Neuronal stem cell (in vitro differentiated cells): ENCODE measurements around the gene DCLK1. TPM values are rescaled to one million over a fixed set of nuclear protein-coding genes. Genes with fewer than 3 reads are reported as not detected.
A peak's percentile ranks its signal among the peaks of the same experiment; 100 is the strongest.

Experiments used
- DNase-seq: peaks from one replicate; pipeline ENCODE4 v3.0.0-alpha.2; 2013; ENCODE audit warnings: low spot score
- H2AFZ ChIP-seq: one replicate; pipeline ENCODE4 v1.6.1; 2013; ENCODE audit warnings: mild to moderate bottlenecking, low read length, inconsistent platforms
- H2AK5ac ChIP-seq: 2 replicates; pipeline ENCODE4 v1.6.1; 2013; ENCODE audit warnings: low read depth, mild to moderate bottlenecking, inconsistent platforms, low read length, moderate library complexity, mixed read lengths
- H2BK120ac ChIP-seq: 2 replicates; pipeline ENCODE4 v1.6.1; 2013; ENCODE audit warnings: low read depth, mild to moderate bottlenecking, inconsistent platforms, low read length, moderate library complexity, mixed read lengths
- H2BK12ac ChIP-seq: one replicate; pipeline ENCODE4 v1.6.1; 2013; ENCODE audit warnings: low read length, inconsistent platforms
- H2BK15ac ChIP-seq: 2 replicates; pipeline ENCODE4 v1.6.1; 2013; ENCODE audit warnings: mild to moderate bottlenecking, low read length, inconsistent platforms, mixed read lengths
- H2BK5ac ChIP-seq: one replicate; pipeline ENCODE4 v1.6.1; 2013; ENCODE audit warnings: inconsistent platforms, mild to moderate bottlenecking, low read length, moderate library complexity
- H3K14ac ChIP-seq: one replicate; pipeline ENCODE4 v1.6.1; 2013; ENCODE audit warnings: low read length, inconsistent platforms
- H3K18ac ChIP-seq: 2 replicates; pipeline ENCODE4 v1.6.1; 2013; ENCODE audit warnings: low read length, inconsistent platforms
- H3K23ac ChIP-seq: 2 replicates; pipeline ENCODE4 v1.6.1; 2013; ENCODE audit warnings: low read depth, mild to moderate bottlenecking, mixed read lengths, low read length, inconsistent platforms; ENCODE audit not compliant: poor library complexity
- H3K27ac ChIP-seq: replicated peaks from 3 replicates; pipeline ENCODE4 v1.5.1; 2013; ENCODE audit warnings: low read length, inconsistent platforms
- H3K27me3 ChIP-seq, 3 experiments: 2 replicates each; pipeline ENCODE4 v1.6.1; 2013; ENCODE audit warnings: low read length in 3 of 3, mild to moderate bottlenecking in 2 of 3, inconsistent platforms in 1 of 3, low read depth in 1 of 3, mixed read lengths in 1 of 3, moderate library complexity in 1 of 3; ENCODE audit not compliant: control insufficient read depth in 3 of 3, insufficient read depth in 3 of 3
- H3K36me3 ChIP-seq, 2 donors: replicated peaks in 1 of 2; 2 replicates each; pipeline ENCODE4 v1.6.1; 2013; ENCODE audit warnings: low read length in 2 of 2; ENCODE audit not compliant: control insufficient read depth in 2 of 2, insufficient read depth in 2 of 2
- H3K4ac ChIP-seq: 2 replicates; pipeline ENCODE4 v1.6.1; 2013; ENCODE audit warnings: inconsistent platforms, mild to moderate bottlenecking, low read length, moderate library complexity
- H3K4me1 ChIP-seq, 2 donors: 1 replicate in 1 of 2; 2 replicates in 1 of 2; pipeline ENCODE4 v1.6.1; 2013; ENCODE audit warnings: low read length in 2 of 2, low read depth in 1 of 2; ENCODE audit not compliant: control insufficient read depth in 2 of 2, insufficient read depth in 1 of 2
- H3K4me2 ChIP-seq: one replicate; pipeline ENCODE4 v1.6.1; 2013; ENCODE audit warnings: mild to moderate bottlenecking, low read length, inconsistent platforms; ENCODE audit not compliant: insufficient read depth, poor library complexity, severe bottlenecking
- H3K4me3 ChIP-seq, 2 donors: 2 replicates each; pipeline ENCODE4 v1.5.1; 2013; ENCODE audit warnings: low read length in 2 of 2, mild to moderate bottlenecking in 2 of 2, inconsistent platforms in 1 of 2, moderate library complexity in 1 of 2
- H3K79me1 ChIP-seq: one replicate; pipeline ENCODE4 v1.6.1; 2013; ENCODE audit warnings: low read depth, mild to moderate bottlenecking, inconsistent platforms, low read length, moderate library complexity
- H3K9ac ChIP-seq: one replicate; pipeline ENCODE4 v1.6.1; 2013; ENCODE audit warnings: mild to moderate bottlenecking, low read depth, low read length, inconsistent platforms; ENCODE audit not compliant: poor library complexity
- H3K9me3 ChIP-seq, 2 donors: replicated peaks in 1 of 2; 2 replicates each; pipeline versions ENCODE3 to v1.6.1; 2013; ENCODE audit warnings: low read length in 2 of 2, mild to moderate bottlenecking in 2 of 2, inconsistent platforms in 1 of 2, low read depth in 1 of 2, mixed read lengths in 1 of 2, moderate library complexity in 1 of 2; ENCODE audit not compliant: control insufficient read depth in 2 of 2, insufficient read depth in 1 of 2
- H4K8ac ChIP-seq: one replicate; pipeline ENCODE4 v1.6.1; 2013; ENCODE audit warnings: low read depth, mild to moderate bottlenecking, inconsistent platforms, low read length, moderate library complexity
- H4K91ac ChIP-seq: one replicate; pipeline ENCODE4 v1.6.1; 2013; ENCODE audit warnings: low read length, low read depth, mild to moderate bottlenecking, inconsistent platforms; ENCODE audit not compliant: poor library complexity
- WGBS, 2 donors: extraction: QIAGEN DNeasy Blood & Tissue Kit; methylation state at CpG; one replicate each; pipeline ENCODE4 v1.1.7; 2013; ENCODE audit warnings: missing lambda C conversion rate in 2 of 2, mixed read lengths in 1 of 2; ENCODE audit not compliant: insufficient read length in 2 of 2, insufficient replicate concordance in 1 of 2; ENCODE audit errors: extremely low coverage in 2 of 2; 5-methylcytosine and 5-hydroxymethylcytosine counted together
- polyA plus RNA-seq, 2 experiments: library from polyadenylated mRNA; stranded (reverse); fragments of 200-250 nt; gene quantifications; one replicate each; pipeline ENCODE4 v1.2.3, GENCODE V29; 2013

DCLK1 gene
- polyA plus RNA-seq (2013, experiment 1 of 2), result 5.6 TPM
- 5.9 TPM for polyA plus RNA-seq (2013, experiment 2 of 2)

DNA sequence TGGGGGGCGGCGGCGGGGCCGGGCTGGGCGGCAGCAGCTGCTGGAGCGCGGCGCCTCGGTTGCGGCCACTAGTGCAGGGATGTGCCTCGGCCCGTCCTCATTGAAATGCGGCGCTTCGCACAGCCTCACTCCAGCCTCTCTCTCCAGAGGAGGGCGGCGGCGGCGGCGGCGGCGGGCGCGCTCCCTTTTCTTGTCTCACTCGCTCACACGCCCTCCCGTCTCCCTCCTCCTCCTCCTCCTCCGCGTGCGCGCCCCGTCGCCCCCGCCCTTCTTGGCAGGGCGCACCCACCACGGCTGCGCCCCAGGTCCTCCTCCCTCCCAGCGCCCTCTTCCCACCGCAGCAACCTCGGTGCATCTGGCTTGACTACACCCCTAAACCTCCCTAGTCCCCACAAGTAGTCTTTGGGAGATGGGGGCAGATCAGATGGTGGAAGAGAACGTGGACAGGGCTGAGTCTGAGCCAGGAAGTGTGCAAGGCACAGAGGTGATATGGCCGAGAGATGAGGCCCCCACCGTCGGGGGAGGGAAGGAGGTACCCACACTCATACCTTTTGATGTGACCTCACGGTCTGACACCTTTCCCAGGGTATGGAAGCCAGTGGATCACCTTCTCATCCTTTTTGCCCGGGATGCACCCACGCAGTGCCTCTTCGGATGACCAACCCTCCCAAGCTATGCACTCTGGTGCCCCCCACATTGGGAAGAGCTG lies at the start of gene DCLK1:
TSS of gene DCLK1 (minus strand) at position 161 of the 709 bp plus-strand sequence.
- no CpG with 5 or more reads among the region's 48 CpGs for WGBS, 2 donors
- DNase-seq, result peak; percentile 56
- Histone ChIP-seq H2AFZ (peak within 1 kb of the TSS; percentile 98), H3K4ac (no peak within 1 kb of the TSS), H3K36me3 (no peaks in the 10 kb centered on the region), H3K27me3 (peaks cover 0 to 29% (median 16%) of the 10 kb centered on the region in 3 experiments), H3K4me3 (peak within 1 kb of the TSS; percentile 63 to 83), H3K9me3 (no peaks in the 10 kb centered on the region), H3K14ac (peak within 1 kb of the TSS; percentile 22), H2BK12ac (peak within 1 kb of the TSS; percentile 36), H3K4me2 (peak within 1 kb of the TSS; percentile 90), H3K18ac (peak within 1 kb of the TSS; percentile 87), H4K91ac (no peak within 1 kb of the TSS), H4K8ac (no peak within 1 kb of the TSS), H3K4me1 (peaks cover 4 to 5% of the 10 kb centered on the region in 2 donors), H2BK120ac (no peak within 1 kb of the TSS), H3K79me1 (no peaks in the 10 kb centered on the region), H3K27ac (no peak within 1 kb of the TSS), H3K23ac (peak within 1 kb of the TSS; percentile 38), H2BK15ac (peak within 1 kb of the TSS; percentile 34), H2AK5ac (no peak within 1 kb of the TSS), H3K9ac (peak within 1 kb of the TSS; percentile 63), H2BK5ac (peak within 1 kb of the TSS; percentile 17)

DNA sequence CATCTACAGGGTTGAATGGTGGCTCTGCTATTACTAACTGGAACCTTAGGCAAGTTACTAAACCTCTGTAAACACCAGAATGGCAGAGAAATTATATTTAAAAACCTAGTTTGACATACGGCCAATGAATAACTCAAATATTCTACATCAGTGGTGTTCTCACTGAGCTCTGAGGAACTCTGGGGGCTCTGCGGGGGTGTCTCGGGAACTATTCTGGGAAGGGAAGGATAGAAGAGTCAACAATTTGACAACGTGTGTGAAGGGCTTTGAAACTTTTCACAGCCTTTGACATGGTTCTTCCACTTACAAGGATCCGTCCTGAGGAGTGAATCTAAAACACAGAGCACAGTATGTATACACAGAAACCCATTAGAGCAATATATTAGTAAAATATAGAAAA lies 44.4 kb upstream of the DCLK1 start:
- Histone ChIP-seq H2AK5ac (no peak overlapping the region), H2BK120ac (no peak overlapping the region), H3K27me3 (no peaks in the 10 kb centered on the region), H3K14ac (no peak overlapping the region), H3K4me2 (no peak overlapping the region), H2AFZ (no peak overlapping the region), H3K4me1 (no peaks in the 10 kb centered on the region), H3K79me1 (no peaks in the 10 kb centered on the region), H4K8ac (no peak overlapping the region), H3K36me3 (no peaks in the 10 kb centered on the region), H3K9me3 (no peaks in the 10 kb centered on the region), H2BK12ac (no peak overlapping the region), H3K23ac (no peak overlapping the region), H2BK15ac (no peak overlapping the region), H3K27ac (no peak overlapping the region), H2BK5ac (no peak overlapping the region), H3K4me3 (no peak overlapping the region), H3K18ac (no peak overlapping the region), H4K91ac (no peak overlapping the region), H3K9ac (no peak overlapping the region), H3K4ac (no peak overlapping the region)
- DNase-seq, result no peak
- WGBS, 2 donors, result no CpG with 5 or more reads among the region's 5 CpGs

DNA sequence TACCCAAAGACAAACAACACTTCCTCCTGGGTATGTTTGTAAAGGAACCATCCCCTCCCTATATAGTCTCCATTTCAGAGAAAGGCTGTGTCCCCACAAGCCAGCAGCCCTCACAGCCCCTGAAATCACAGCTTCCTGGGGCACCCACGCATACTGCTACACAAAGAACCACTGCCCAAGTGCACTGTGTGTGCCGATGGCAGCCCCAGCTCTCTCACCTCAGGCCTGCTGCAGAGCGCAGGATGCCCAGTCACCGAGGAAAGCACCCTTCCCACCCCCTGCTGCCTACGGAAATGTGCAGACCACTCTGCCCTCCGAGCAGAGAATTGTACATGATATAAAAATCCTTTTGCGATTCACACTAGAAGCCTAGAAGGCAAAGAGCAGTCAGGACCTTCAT lies 43.7 kb upstream of the DCLK1 start:
- Histone ChIP-seq H2BK120ac (no peak overlapping the region), H3K9ac (no peak overlapping the region), H3K23ac (no peak overlapping the region), H4K91ac (no peak overlapping the region), H3K4ac (no peak overlapping the region), H2BK12ac (no peak overlapping the region), H4K8ac (no peak overlapping the region), H3K4me1 (no peaks in the 10 kb centered on the region), H3K27ac (no peak overlapping the region), H2BK5ac (no peak overlapping the region), H3K18ac (peak overlapping the region; percentile 55), H3K14ac (no peak overlapping the region), H2AK5ac (no peak overlapping the region), H3K9me3 (no peaks in the 10 kb centered on the region), H3K36me3 (no peaks in the 10 kb centered on the region), H3K79me1 (no peaks in the 10 kb centered on the region), H3K4me3 (no peak overlapping the region), H3K4me2 (no peak overlapping the region), H3K27me3 (no peaks in the 10 kb centered on the region), H2AFZ (peak overlapping the region; percentile 17), H2BK15ac (no peak overlapping the region)
- no peak for DNase-seq
- WGBS, 2 donors, result no CpG with 5 or more reads among the region's 7 CpGs

DNA sequence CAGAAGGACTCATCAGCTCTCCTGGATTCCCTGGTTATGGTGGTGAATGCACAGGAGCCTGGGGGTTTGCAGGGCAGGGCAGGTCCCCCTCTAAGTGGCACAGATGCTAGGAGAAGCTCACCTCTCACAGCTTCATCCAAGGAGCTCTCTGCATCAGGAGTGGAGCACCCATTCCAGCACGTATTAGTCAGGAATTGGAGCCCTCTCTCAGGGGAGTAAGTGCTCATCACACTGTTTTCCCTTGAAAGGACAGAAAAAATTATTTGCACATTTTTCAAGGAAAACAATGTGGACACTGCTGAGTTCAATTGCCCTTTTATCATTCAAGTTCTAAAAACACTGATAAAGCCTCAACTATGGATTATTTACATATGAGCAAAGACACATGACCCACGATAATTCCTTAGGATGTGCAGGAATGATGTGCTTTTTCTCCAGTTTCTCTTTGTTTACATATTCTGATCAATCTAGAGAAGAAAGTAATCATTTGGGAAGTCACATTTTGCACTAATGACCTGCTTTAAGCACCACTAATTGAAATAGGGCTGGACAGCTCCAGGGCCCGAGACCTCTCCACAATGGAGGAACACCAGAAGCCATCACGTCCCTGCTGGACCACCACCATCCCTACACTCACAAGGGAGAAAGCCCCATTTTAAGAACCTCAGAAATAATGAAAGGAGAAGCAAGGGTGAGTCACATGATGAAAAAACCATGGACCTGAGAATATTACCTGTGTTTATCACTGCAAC lies 42.6 kb upstream of the DCLK1 start:
- no peak overlapping the region for H2BK120ac ChIP-seq
- H3K4ac ChIP-seq, result no peak overlapping the region
- H3K9me3 ChIP-seq, result no peaks in the 10 kb centered on the region
- no peak overlapping the region for H2AFZ ChIP-seq
- H3K4me1 ChIP-seq, result no peaks in the 10 kb centered on the region
- H3K4me3 ChIP-seq, result no peak overlapping the region
- no peak overlapping the region for H2AK5ac ChIP-seq
- no peak overlapping the region for H2BK15ac ChIP-seq
- no peak overlapping the region for H3K4me2 ChIP-seq
- H4K91ac ChIP-seq, result no peak overlapping the region
- no peaks in the 10 kb centered on the region for H3K27me3 ChIP-seq
- no peak overlapping the region for H3K9ac ChIP-seq
- no peak overlapping the region for H3K14ac ChIP-seq
- H3K36me3 ChIP-seq, result no peaks in the 10 kb centered on the region
- H4K8ac ChIP-seq, result no peak overlapping the region
- no peak overlapping the region for H3K27ac ChIP-seq
- no peak overlapping the region for H2BK12ac ChIP-seq
- DNase-seq, result no peak
- H3K18ac ChIP-seq, result no peak overlapping the region
- WGBS, 2 donors, result no CpG with 5 or more reads among the region's 4 CpGs
- no peak overlapping the region for H2BK5ac ChIP-seq
- no peaks in the 10 kb centered on the region for H3K79me1 ChIP-seq
- no peak overlapping the region for H3K23ac ChIP-seq
